ENCODE measurements around the gene PIGV. TPM values are rescaled to one million over a fixed set of nuclear protein-coding genes. Genes with fewer than 3 reads are reported as not detected.
A peak's percentile ranks its signal among the peaks of the same experiment; 100 is the strongest.

Gene PIGV
- total RNA-seq, 4 donors from 2014 or later: 11.8 to 15.2 (median 13.7) TPM

DNA sequence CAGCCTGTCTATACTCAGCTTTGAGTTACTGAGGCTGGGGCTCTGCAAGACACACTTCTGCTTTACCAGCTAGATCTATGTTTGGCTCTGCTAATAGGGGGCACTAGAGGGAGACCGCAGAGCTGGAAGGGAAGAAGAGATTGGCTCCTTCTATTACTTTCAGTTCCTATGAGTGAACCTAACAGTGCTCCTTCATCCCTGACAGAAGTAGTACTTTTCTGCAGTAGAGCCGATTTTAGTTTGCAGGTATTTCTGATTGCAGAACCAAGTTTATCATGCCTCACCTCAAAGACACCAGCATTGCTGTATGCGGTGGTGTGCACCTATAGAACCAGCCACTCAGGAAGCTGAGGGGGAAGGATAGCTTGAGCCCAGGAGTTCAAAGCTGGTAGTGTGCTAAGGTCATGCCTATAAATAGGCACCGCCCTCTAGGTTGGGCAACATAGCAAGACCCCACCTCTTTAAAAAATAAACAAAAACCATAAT lies 33.1 kb downstream of the PIGV start:
- no peak for DNase-seq (ENCODE audit: extremely low spot score)
- Histone ChIP-seq H3K36me3 (no peaks in the 10 kb centered on the region), H3K27me3 (no peaks in the 10 kb centered on the region), H3K9me3 (no peaks in the 10 kb centered on the region), H3K4me3 (no peak overlapping the region), H3K4me1 (peaks cover 2 to 7% (median 6%) of the 10 kb centered on the region in 4 donors), H3K27ac (replicated peaks in 1 of 4) (no peak overlapping the region)
- TF ChIP-seq, protein P1, sequence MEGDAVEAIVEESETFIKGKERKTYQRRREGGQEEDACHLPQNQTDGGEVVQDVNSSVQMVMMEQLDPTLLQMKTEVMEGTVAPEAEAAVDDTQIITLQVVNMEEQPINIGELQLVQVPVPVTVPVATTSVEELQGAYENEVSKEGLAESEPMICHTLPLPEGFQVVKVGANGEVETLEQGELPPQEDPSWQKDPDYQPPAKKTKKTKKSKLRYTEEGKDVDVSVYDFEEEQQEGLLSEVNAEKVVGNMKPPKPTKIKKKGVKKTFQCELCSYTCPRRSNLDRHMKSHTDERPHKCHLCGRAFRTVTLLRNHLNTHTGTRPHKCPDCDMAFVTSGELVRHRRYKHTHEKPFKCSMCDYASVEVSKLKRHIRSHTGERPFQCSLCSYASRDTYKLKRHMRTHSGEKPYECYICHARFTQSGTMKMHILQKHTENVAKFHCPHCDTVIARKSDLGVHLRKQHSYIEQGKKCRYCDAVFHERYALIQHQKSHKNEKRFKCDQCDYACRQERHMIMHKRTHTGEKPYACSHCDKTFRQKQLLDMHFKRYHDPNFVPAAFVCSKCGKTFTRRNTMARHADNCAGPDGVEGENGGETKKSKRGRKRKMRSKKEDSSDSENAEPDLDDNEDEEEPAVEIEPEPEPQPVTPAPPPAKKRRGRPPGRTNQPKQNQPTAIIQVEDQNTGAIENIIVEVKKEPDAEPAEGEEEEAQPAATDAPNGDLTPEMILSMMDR (IDR thresholded peaks at IDR 0.05): peak in 1 of 3 experiments; percentile 7
- TF ChIP-seq POLR2AphosphoS5 (IDR thresholded peaks at IDR 0.05): no peak
- WGBS: 82% methylated on average over 4 of the region's 4 CpGs
- intact Hi-C loops (cut with DNase I): no loop called here

DNA sequence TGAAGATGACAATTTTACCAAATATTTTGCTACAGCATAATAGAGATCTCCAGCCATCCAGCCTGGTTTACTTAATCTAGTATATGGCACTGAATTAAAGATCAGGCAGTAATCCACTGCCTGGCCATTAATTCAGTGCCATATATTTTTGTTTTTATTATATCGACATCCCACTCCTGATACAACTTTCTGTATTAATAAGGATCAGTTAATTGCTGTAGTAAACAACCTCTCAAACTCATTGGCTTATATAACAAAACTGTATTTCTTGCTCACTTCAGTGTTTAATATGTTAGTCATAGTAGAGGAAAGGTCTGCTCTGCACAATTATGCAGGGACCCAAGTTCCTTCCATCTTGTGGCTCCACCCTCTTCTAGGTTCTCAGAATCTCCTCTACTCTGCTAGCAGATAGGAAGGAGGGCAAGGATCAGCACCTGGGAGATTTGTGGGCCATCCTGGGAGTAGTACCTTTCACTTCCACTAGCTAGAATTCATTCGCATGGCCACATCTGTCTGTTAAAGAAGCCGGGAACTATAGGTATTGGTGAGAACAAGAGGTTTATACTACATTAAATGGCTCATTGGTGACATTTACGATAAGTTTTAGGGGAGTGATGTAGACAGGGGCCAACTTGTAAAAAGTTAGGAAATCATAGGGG lies 35.1 kb downstream of the PIGV start:
- Histone ChIP-seq H3K4me1 (peaks cover 12 to 21% (median 20%) of the 10 kb centered on the region in 4 donors), H3K9me3 (no peaks in the 10 kb centered on the region), H3K27ac (replicated peaks in 1 of 4) (no peak overlapping the region), H3K4me3 (no peak overlapping the region), H3K36me3 (no peaks in the 10 kb centered on the region), H3K27me3 (no peaks in the 10 kb centered on the region)
- 91% methylated on average over 4 of the region's 4 CpGs for WGBS
- intact Hi-C loops (cut with DNase I): no loop called here
- TF ChIP-seq POLR2A (IDR thresholded peaks at IDR 0.05; ENCODE audit: low read depth) (no peak), POLR2AphosphoS5 (IDR thresholded peaks at IDR 0.05) (no peak), EP300 (IDR thresholded peaks at IDR 0.05) (no peak)
- TF ChIP-seq, protein P1 (IDR thresholded peaks at IDR 0.05): no peak
- no peak for DNase-seq (ENCODE audit: extremely low spot score)

DNA sequence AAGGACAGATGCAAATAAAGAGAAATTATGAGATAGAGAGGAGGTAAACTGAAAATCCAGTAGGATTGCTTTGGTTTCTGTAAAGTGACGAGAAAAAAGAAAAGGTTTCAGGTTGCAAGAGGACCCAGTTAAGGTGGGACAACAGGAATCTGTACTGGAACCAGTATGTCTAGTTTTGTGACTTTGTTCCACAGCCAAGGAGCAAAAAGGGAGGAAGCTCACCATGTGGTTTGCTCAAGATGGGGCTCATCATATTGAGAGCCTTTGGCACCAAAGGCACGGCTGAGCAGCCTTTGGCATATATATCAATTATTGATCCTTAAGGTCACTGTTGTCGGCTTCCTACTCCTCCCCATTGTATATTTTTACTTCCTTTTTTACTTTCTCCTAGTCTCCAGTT lies 37.0 kb downstream of the PIGV start:
- H3K36me3 ChIP-seq: peaks cover 0 to 4% (median 0%) of the 10 kb centered on the region in 4 donors
- no peaks in the 10 kb centered on the region for H3K9me3 ChIP-seq
- intact Hi-C loops (cut with DNase I): no loop called here
- H3K27ac ChIP-seq (replicated peaks in 1 of 4): no peak overlapping the region
- no peak for DNase-seq (ENCODE audit: extremely low spot score)
- H3K27me3 ChIP-seq: no peaks in the 10 kb centered on the region
- peaks cover 29 to 40% (median 38%) of the 10 kb centered on the region in 4 donors for H3K4me1 ChIP-seq
- no peak overlapping the region for H3K4me3 ChIP-seq
- WGBS: 91% methylated on average over 3 of the region's 3 CpGs
- TF ChIP-seq POLR2AphosphoS5 (IDR thresholded peaks at IDR 0.05) (no peak), POLR2A (IDR thresholded peaks at IDR 0.05; ENCODE audit: low read depth) (no peak), EP300 (IDR thresholded peaks at IDR 0.05) (no peak)
- TF ChIP-seq, protein P1 (IDR thresholded peaks at IDR 0.05): no peak

DNA sequence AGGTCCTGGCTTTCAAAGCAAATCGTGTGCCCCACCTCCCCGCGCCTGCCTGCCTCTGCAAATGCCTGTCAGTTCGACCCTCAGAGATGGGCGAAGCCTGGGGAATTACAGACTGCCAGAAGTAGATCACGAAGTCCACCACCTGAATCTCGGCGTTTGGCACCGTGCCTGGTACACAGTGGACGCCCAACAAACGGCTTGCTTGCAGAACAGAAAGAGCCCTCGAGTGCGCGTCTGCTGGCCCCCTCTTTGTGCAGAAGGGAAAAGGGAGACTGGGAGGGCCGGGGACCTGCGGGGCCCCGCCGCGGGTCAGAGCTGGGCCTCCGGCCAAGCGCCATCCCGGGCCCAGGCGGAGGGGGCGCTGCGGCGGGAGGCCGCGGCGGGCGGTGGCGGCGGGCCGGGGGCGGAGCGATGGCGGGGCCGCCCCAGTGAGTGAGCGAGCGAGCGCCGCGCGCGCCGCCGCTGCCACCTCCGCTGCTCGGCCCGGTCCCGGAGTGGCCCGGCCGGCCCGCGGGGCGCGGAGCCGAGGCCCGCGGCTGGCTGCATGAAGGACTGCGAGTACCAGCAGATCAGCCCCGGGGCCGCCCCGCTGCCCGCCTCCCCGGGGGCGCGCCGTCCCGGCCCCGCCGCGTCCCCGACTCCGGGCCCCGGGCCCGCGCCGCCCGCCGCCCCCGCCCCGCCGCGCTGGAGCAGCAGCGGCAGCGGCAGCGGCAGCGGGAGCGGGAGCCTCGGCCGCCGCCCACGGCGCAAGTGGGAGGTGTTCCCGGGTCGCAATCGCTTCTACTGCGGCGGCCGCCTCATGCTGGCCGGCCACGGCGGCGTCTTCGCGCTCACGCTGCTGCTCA lies 38.7 kb downstream of the PIGV start, which contains the start of gene ZDHHC18:
Gene ZDHHC18, plus strand, starts transcription at position 428 of the 845 bp plus-strand sequence. Its CDS starts 117 bp downstream, at position 545.
- peak within 1 kb of the TSS; percentile 73 to 81 (median 80) for H3K27ac ChIP-seq (replicated peaks in 1 of 4)
- no peaks in the 10 kb centered on the region for H3K9me3 ChIP-seq
- intact Hi-C loops (cut with DNase I): no loop called here
- peak within 1 kb of the TSS; percentile 71 to 84 (median 81) for H3K4me3 ChIP-seq
- H3K36me3 ChIP-seq: peaks cover 0 to 14% (median 3%) of the 10 kb centered on the region in 4 donors
- 0% methylated on average over 6 of the region's 107 CpGs for WGBS
- H3K4me1 ChIP-seq: peaks cover 30 to 45% (median 44%) of the 10 kb centered on the region in 4 donors
- DNase-seq (ENCODE audit: extremely low spot score): no peak
- no peak for TF ChIP-seq POLR2A (IDR thresholded peaks at IDR 0.05; ENCODE audit: low read depth)
- TF ChIP-seq, protein P1 (IDR thresholded peaks at IDR 0.05): peak; percentile 50 to 78 (median 65)
- H3K27me3 ChIP-seq: no peaks in the 10 kb centered on the region

Measured in esophagus muscularis mucosa (tissue), 4 donors.